Ovary (tissue), 9 donors: Measurements from ENCODE around the gene NOL6. TPM values are rescaled to one million over a fixed set of nuclear protein-coding genes. Genes with fewer than 3 reads are reported as not detected.

Experiments used
- DNase-seq, 5 donors: peaks; one replicate each; pipeline ENCODE4 v3.0.0-alpha.2; 2019 to 2020
- H3K27ac ChIP-seq, 2 donors: fragments of 200-600 bp; one replicate each; pipeline versions ENCODE4 v1.5.1 to v1.8.0; 2019 to 2022
- H3K27me3 ChIP-seq: fragments of 200-600 bp; one replicate; pipeline ENCODE4 v1.8.0; 2022
- H3K36me3 ChIP-seq: fragments of 200-600 bp; sonication (generic); one replicate; pipeline ENCODE4 v1.5.1; 2019
- H3K4me1 ChIP-seq: one replicate; pipeline ENCODE4 v1.8.1; 2013; ENCODE audit warnings: mild to moderate bottlenecking, moderate library complexity; ENCODE audit not compliant: insufficient read depth
- H3K4me3 ChIP-seq: fragments of 200-600 bp; sonication (generic); one replicate; pipeline ENCODE4 v1.5.1; 2017
- H3K9me3 ChIP-seq, 2 donors: fragments of 200-600 bp in 1 of 2; sonication (generic) in 1 of 2; one replicate each; pipeline versions ENCODE4 v1.5.1 to v1.8.1; 2013 to 2019; ENCODE audit warnings: mild to moderate bottlenecking in 1 of 2, moderate library complexity in 1 of 2
- EP300 ChIP-seq: sonication (generic); formaldehyde crosslinking; IDR thresholded peaks from one replicate; pipeline ENCODE4 v1.6.1; 2017; ENCODE audit warnings: antibody characterized with exemption
- POLR2A ChIP-seq: fragments of 450-650 bp; IDR thresholded peaks from one replicate; pipeline ENCODE4 v1.6.1; 2017; ENCODE audit warnings: antibody characterized with exemption, mild to moderate bottlenecking, moderate library complexity
- WGBS, 3 donors: extraction: QIAGEN DNeasy Blood & Tissue Kit in 1 of 3; methylation state at CpG; one replicate each; pipeline versions ENCODE4 v1.1.5 to v1.1.7; 2013 to 2017; 5-methylcytosine and 5-hydroxymethylcytosine counted together
- intact Hi-C, 4 donors: fragments of 100-400 bp; cut with DNase I; formaldehyde crosslinking; loops; one replicate each; pipeline versions ENCODE4 v1.11.0 to v1.15.1; 2022 to 2023
- polyA plus RNA-seq, 2 donors: library from polyadenylated mRNA; stranded (reverse); fragments of 200-250 nt in 1 of 2; fragments of 350-450 nt in 1 of 2; fragmentation: Illumina TruSeq in 1 of 2; extraction: RNeasy Lipid Tissue Mini Kit (QIAGEN cat#74804) in 1 of 2; gene quantifications; one replicate each; pipeline ENCODE4 v1.2.3, GENCODE V29; 2013 to 2014
- total RNA-seq, 7 donors: library from RNA; depleted of rRNA in 2 of 7; stranded (reverse); fragments of >200 nt in 2 of 7; fragmentation: NEBNext Ultra II Directional in 3 of 7; extraction: Animal tissue kit (Norgen Biotek cat#: 25700) in 3 of 7; gene quantifications; one replicate each; pipeline versions ENCODE4 v1.1.0 to v1.2.4, GENCODE V29; 2016 to 2023
- TF ChIP-seq, protein P1 (sequence below), 3 donors: fragments of 450-650 bp in 2 of 3; fragments of 200-600 bp in 1 of 3; IDR thresholded peaks; one replicate each; pipeline versions ENCODE4 v1.5.1 to v1.8.0; 2016 to 2022; ENCODE audit warnings: antibody characterized with exemption in 3 of 3, mild to moderate bottlenecking in 1 of 3
- donor health status: DM: no; HTN: no; CAD: no; lungs with moderate emphysema.
- donor health status: DM: no; HTN: no; CAD: no.
- donor health status: Bipolar disorder and iron deficiency.
- donor health status: DM: yes; HTN: yes; CAD: no.
- donor health status: DM: no; HTN: no; CAD: no.
- donor health status: DM: yes; HTN: yes; CAD: no.

The NOL6 gene
- total and polyA plus RNA-seq, 9 donors = 11.7 to 50.5 (median 25.0) TPM

- Histone ChIP-seq H3K9me3 (no peaks in the 10 kb centered on the region), H3K4me1 (no peaks in the 10 kb centered on the region), H3K36me3 (no peaks in the 10 kb centered on the region), H3K27me3 (no peaks in the 10 kb centered on the region), H3K27ac (no peak overlapping the region), H3K4me3 (no peak overlapping the region)
- intact Hi-C loops = loop anchor here in 1 of 4 donors (10.0 kb wide), 1 partner anchor 129 kb away; no protein-coding TSS in a partner anchor
- DNase-seq = no peak
- TF ChIP-seq, protein P1, sequence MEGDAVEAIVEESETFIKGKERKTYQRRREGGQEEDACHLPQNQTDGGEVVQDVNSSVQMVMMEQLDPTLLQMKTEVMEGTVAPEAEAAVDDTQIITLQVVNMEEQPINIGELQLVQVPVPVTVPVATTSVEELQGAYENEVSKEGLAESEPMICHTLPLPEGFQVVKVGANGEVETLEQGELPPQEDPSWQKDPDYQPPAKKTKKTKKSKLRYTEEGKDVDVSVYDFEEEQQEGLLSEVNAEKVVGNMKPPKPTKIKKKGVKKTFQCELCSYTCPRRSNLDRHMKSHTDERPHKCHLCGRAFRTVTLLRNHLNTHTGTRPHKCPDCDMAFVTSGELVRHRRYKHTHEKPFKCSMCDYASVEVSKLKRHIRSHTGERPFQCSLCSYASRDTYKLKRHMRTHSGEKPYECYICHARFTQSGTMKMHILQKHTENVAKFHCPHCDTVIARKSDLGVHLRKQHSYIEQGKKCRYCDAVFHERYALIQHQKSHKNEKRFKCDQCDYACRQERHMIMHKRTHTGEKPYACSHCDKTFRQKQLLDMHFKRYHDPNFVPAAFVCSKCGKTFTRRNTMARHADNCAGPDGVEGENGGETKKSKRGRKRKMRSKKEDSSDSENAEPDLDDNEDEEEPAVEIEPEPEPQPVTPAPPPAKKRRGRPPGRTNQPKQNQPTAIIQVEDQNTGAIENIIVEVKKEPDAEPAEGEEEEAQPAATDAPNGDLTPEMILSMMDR (IDR thresholded peaks at IDR 0.05) = no peak
- TF ChIP-seq POLR2A (no peak), EP300 (no peak)
- 91 to 96% (median 92%) methylated on average over 8 of the region's 8 CpGs for WGBS, 3 donors
Observed at GRCh38 chr9:33433871-33434270, 39.9 kb downstream of the NOL6 start.

- H3K9me3 ChIP-seq = no peaks in the 10 kb centered on the region
- H3K4me3 ChIP-seq = no peak overlapping the region
- DNase-seq = no peak
- 94 to 96% (median 96%) methylated on average over 2 of the region's 2 CpGs for whole genome bisulfite sequencing, 3 donors
- intact Hi-C loops = loop anchor here in 1 of 4 donors (10.0 kb wide), 1 partner anchor 127 kb away; no protein-coding TSS in a partner anchor
- H3K27ac ChIP-seq = no peak overlapping the region
- H3K36me3 ChIP-seq = no peaks in the 10 kb centered on the region
- no peaks in the 10 kb centered on the region for H3K4me1 ChIP-seq
- TF ChIP-seq EP300 (no peak), POLR2A (no peak)
- TF ChIP-seq, protein P1 (IDR thresholded peaks at IDR 0.05) = no peak
- no peaks in the 10 kb centered on the region for H3K27me3 ChIP-seq
Observed at GRCh38 chr9:33431420-33431819, 42.3 kb downstream of the NOL6 start.

GRCh38 chr9:33430942-33431341, 42.8 kb downstream of the NOL6 start:
- H3K4me3 ChIP-seq = no peak overlapping the region
- no peaks in the 10 kb centered on the region for H3K9me3 ChIP-seq
- TF ChIP-seq, protein P1 (IDR thresholded peaks at IDR 0.05) = no peak
- TF ChIP-seq POLR2A (no peak), EP300 (no peak)
- no peaks in the 10 kb centered on the region for H3K36me3 ChIP-seq
- intact Hi-C loops = loop anchor here in 1 of 4 donors (10.0 kb wide), 1 partner anchor 126 kb away; no protein-coding TSS in a partner anchor
- WGBS, 3 donors = 35 to 67% (median 38%) methylated on average over 1 of the region's 1 CpG
- H3K27me3 ChIP-seq = no peaks in the 10 kb centered on the region
- H3K27ac ChIP-seq = no peak overlapping the region
- no peaks in the 10 kb centered on the region for H3K4me1 ChIP-seq
- DNase-seq = no peak

DNA sequence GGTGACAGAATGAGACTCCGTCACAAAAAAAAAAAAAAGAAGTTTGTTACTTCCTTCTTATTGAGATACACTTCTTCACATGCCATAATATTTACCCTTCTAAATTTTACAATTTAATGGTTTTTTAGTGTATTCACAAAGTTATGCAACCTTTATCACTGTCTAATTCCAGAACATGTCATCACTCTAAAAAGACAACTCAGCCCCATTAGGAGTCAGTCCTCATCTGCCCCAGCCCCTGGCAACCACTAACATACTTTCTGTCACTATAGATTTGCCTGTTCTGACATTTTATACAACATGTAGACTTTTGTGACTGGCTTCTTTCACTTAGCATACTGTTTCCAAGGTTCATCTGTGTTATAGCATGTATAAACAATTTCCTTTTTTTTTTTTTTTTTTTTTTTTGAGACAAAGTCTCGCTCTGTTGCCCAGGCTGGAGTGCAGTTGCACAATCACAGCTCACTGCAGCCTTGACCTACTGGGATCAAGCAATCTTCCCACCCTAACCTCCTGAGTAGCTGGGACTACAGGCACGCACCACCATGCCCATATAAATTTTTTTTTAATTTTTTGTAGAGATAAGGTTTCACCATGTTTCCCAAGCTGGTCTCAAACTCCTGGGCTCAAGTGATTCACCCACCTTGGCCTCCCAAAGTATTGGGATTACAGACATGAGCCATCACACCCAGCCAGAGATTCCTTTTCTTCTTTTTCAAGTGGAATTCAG, 44.3 kb downstream of the NOL6 start:
- Histone ChIP-seq H3K27me3 (no peaks in the 10 kb centered on the region), H3K9me3 (no peaks in the 10 kb centered on the region), H3K36me3 (no peaks in the 10 kb centered on the region), H3K4me1 (no peaks in the 10 kb centered on the region), H3K4me3 (no peak overlapping the region), H3K27ac (no peak overlapping the region)
- TF ChIP-seq POLR2A = no peak
- TF ChIP-seq, protein P1 (IDR thresholded peaks at IDR 0.05) = no peak
- TF ChIP-seq EP300 = no peak
- intact Hi-C loops = no loop called here
- WGBS, 3 donors = 79 to 90% (median 81%) methylated on average over 3 of the region's 3 CpGs
- DNase-seq = no peak
